T-helper 2 cell treated with Interferon-gamma antibody and Interleukin-4, amounts not matched to agents 5 μg/mL and 100 μg/mL, for 36 hours (primary cell): ENCODE measurements around the gene DBI.
A peak's percentile ranks its signal among the peaks of the same experiment; 100 is the strongest.
"Not testable (repeated sequence)": the region's sequence is repeated elsewhere in the genome, so short reads cannot be mapped to it uniquely, and the experiment has no call there.

ENCODE experiments used
- DNase-seq: peaks from one replicate; pipeline ENCODE4 v3.0.0; 2021; ENCODE audit warnings: low spot score
- H3K27ac Mint-ChIP-seq: one replicate; pipeline ENCODE4 v1.8.0; 2021; ENCODE audit warnings: mild to moderate bottlenecking, mixed read lengths
- H3K27me3 Mint-ChIP-seq: one replicate; pipeline ENCODE4 v1.8.0; 2021; ENCODE audit warnings: low read depth, mixed read lengths
- H3K36me3 Mint-ChIP-seq: one replicate; pipeline ENCODE4 v1.8.0; 2021; ENCODE audit warnings: low read depth, mixed read lengths
- H3K4me1 Mint-ChIP-seq: one replicate; pipeline ENCODE4 v1.8.0; 2021; ENCODE audit warnings: low read depth, mixed read lengths
- H3K4me3 Mint-ChIP-seq: one replicate; pipeline ENCODE4 v1.8.0; 2022; ENCODE audit warnings: mild to moderate bottlenecking, moderate library complexity, mixed read lengths
- H3K9me3 Mint-ChIP-seq: one replicate; pipeline ENCODE4 v1.8.0; 2021; ENCODE audit warnings: mixed read lengths

The DBI gene

GRCh38 chr2:119373907-119374745 lies 7.3 kb downstream of the DBI start:
- H3K27me3 Mint-ChIP-seq, H3K9me3 Mint-ChIP-seq, H3K4me3 Mint-ChIP-seq, H3K4me1 Mint-ChIP-seq, H3K27ac Mint-ChIP-seq, DNase-seq: not testable (repeated sequence)
- H3K36me3 Mint-ChIP-seq: peaks cover 48% of the 10 kb centered on the region

DNA sequence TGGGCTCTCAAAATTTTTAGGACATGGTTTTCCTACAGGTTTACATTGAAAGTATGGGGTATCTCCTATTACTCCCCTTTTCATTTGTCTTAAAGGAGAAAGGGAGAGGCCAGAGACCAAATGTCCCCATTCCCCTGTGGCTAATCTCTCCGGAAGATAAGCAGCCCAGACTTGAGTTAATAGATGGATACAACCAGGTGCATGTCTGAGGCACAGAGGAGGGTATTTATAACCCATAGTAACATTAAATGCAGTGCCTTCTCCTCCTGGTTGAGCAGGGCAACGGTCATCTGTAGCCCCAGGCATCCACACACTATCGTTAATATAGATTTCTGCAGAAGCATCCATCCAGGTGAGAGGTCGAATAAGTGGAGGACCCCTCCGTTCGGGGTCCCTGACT lies 9.6 kb downstream of the DBI start:
- H3K4me3 Mint-ChIP-seq, H3K27ac Mint-ChIP-seq, H3K9me3 Mint-ChIP-seq, DNase-seq, H3K4me1 Mint-ChIP-seq: not testable (repeated sequence)
- peaks cover 31% of the 10 kb centered on the region for H3K36me3 Mint-ChIP-seq
- peaks cover 10% of the 10 kb centered on the region for H3K27me3 Mint-ChIP-seq

DNA sequence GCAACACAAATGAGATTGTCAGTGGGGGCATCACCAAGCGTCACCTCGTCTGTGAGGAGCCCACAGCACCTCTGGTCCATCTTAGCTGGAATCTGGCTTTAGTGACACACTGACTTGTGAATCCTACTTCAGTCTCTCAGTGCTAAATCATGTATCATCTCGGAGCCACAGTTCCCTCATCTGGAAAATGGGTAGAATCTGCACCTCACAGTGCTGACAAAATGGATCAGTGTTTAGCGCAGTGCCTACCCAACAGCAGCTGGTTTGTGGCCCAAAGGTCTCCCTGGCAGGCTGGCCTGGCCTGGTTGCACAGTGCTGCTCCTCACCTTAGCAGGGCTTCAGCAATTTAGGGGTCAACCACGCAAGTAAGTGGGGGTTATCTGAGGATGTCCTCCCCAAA lies 10.0 kb downstream of the DBI start:
- no peaks in the 10 kb centered on the region for H3K9me3 Mint-ChIP-seq
- DNase-seq: no peak
- H3K4me3 Mint-ChIP-seq: no peak overlapping the region
- H3K27ac Mint-ChIP-seq: no peak overlapping the region
- H3K27me3 Mint-ChIP-seq: peaks cover 13% of the 10 kb centered on the region
- no peaks in the 10 kb centered on the region for H3K4me1 Mint-ChIP-seq
- H3K36me3 Mint-ChIP-seq: peaks cover 31% of the 10 kb centered on the region

GRCh38 chr2:119377294-119377992 lies 10.7 kb downstream of the DBI start:
- no peaks in the 10 kb centered on the region for H3K4me1 Mint-ChIP-seq

DNA sequence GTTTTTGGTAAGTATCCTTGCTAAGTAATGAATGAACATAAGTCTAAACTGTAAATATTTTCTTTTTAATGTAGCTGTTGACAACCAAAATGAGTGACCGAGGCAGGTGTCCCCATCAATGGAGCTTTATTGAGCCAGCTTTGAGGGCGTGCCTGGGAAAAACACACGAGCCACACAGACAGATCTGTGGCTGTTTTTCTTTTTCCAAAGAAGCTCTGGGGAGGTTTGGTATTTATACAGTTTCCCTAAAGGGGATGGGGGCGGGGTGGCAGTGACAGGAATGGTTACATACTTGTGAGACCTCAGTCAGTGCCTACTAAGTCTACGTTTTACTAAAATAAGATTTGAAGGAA lies 11.2 kb downstream of the DBI start:
- peaks cover 18% of the 10 kb centered on the region for H3K27me3 Mint-ChIP-seq
- no peak overlapping the region for H3K4me3 Mint-ChIP-seq
- DNase-seq: no peak
- no peaks in the 10 kb centered on the region for H3K4me1 Mint-ChIP-seq
- no peak overlapping the region for H3K27ac Mint-ChIP-seq
- no peaks in the 10 kb centered on the region for H3K9me3 Mint-ChIP-seq
- H3K36me3 Mint-ChIP-seq: peaks cover 20% of the 10 kb centered on the region

More at GRCh38 chr2:119377294-119377992, 10.7 kb downstream of the DBI start:
- no peak overlapping the region for H3K27ac Mint-ChIP-seq
- DNase-seq: no peak
- H3K9me3 Mint-ChIP-seq: no peaks in the 10 kb centered on the region
- H3K36me3 Mint-ChIP-seq: peaks cover 25% of the 10 kb centered on the region
- H3K4me3 Mint-ChIP-seq: no peak overlapping the region
- H3K27me3 Mint-ChIP-seq: peaks cover 18% of the 10 kb centered on the region

- H3K9me3 Mint-ChIP-seq: no peaks in the 10 kb centered on the region
- no peak overlapping the region for H3K27ac Mint-ChIP-seq
- H3K27me3 Mint-ChIP-seq: peaks cover 18% of the 10 kb centered on the region
Measured at GRCh38 chr2:119378566-119378965, 11.8 kb downstream of the DBI start.

GRCh38 chr2:119383410-119384140 lies 16.8 kb downstream of the DBI start:
- H3K36me3 Mint-ChIP-seq: no peaks in the 10 kb centered on the region
- no peak overlapping the region for H3K27ac Mint-ChIP-seq
- H3K9me3 Mint-ChIP-seq: no peaks in the 10 kb centered on the region
- no peak overlapping the region for H3K4me3 Mint-ChIP-seq
- peaks cover 27% of the 10 kb centered on the region for H3K27me3 Mint-ChIP-seq
- no peak for DNase-seq
- peaks cover 6% of the 10 kb centered on the region for H3K4me1 Mint-ChIP-seq

More at GRCh38 chr2:119378566-119378965, 11.8 kb downstream of the DBI start:
- H3K4me3 Mint-ChIP-seq: no peak overlapping the region
- no peaks in the 10 kb centered on the region for H3K4me1 Mint-ChIP-seq
- peaks cover 14% of the 10 kb centered on the region for H3K36me3 Mint-ChIP-seq
- DNase-seq: no peak

DNA sequence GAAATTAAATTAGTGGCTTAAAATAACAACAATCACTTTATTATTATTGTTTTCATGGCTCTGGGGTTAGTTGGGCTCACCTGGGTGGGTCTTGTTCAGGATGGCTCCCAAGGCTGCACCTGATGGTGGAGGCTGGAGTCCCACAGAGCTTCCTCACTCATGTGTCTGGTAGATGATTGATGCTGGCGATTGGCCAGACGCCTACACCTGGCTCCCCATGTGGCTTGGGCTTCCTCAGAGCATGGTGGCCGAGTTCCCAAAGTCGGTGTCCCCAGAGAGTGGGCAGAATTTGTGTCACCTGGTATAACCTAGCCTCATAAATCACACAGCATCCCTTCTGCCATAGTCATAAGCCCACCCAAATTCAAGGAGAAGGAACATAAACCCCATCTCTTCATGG lies 18.2 kb downstream of the DBI start:
- peaks cover 10% of the 10 kb centered on the region for H3K4me1 Mint-ChIP-seq
- no peak overlapping the region for H3K4me3 Mint-ChIP-seq
- DNase-seq: no peak
- H3K27ac Mint-ChIP-seq: no peak overlapping the region
- H3K27me3 Mint-ChIP-seq: peaks cover 24% of the 10 kb centered on the region
- H3K9me3 Mint-ChIP-seq: no peaks in the 10 kb centered on the region
- H3K36me3 Mint-ChIP-seq: no peaks in the 10 kb centered on the region

DNA sequence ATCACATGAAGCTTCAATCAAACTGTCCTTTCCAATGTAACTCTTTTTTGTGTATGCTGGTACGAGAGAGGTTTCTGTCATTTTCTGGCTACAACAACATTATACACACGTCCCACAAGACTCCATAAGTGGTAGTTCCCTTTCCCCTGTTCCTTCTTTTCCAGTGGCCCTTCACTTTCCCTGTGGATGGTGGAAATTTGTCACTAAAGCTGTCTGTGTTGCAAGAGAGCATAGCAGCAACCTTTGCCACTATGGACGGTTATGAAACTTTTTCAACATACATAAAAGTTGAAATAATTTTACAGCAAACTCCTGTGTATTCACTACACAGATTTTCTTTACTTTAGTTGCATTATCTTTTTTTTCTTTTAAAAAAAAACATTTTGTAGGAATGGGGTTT lies 18.7 kb downstream of the DBI start:
- H3K27me3 Mint-ChIP-seq: peaks cover 21% of the 10 kb centered on the region

DNA sequence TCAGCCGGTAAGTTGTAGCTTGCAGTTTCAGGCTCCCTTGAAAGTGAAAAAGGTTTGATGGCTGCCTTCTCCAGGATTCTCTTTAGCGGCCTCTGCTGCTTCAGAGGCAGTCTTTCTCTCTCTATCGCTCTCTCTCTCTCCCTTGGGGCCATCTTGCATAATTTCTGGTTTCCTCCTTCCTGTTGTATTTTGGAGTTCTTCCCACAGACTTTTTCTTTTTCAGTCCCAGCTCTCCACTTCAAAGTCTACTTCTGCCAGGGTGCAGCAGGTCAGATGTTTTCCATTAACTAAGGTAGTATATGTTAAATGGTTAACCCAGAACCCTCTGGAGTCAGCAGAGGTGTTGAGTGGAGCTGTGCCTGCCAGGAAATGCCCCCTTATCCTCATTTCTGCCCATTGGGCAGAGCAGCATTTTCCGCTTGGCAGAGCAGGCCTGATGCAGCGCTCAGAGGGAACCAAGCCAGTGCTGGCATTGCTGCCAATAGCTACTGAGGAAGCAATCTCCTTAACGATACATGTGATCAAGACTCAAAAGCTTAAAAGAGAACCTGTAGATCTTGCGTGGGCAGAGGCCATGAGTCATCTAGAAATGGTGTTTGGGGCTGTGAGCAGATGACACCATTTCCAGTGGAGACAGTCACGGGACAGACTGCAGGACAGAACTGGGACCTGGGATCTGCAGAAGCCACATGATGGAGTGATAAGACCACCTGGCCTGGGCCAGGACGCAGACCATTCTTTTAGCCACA lies 20.8 kb downstream of the DBI start:
- no peak overlapping the region for H3K4me3 Mint-ChIP-seq
- no peak overlapping the region for H3K27ac Mint-ChIP-seq
- no peaks in the 10 kb centered on the region for H3K36me3 Mint-ChIP-seq
- no peaks in the 10 kb centered on the region for H3K9me3 Mint-ChIP-seq
- H3K4me1 Mint-ChIP-seq: peaks cover 10% of the 10 kb centered on the region
- peaks cover 10% of the 10 kb centered on the region for H3K27me3 Mint-ChIP-seq
- DNase-seq: peak; percentile 44

More for the DNA sequence above, 18.7 kb downstream of the DBI start:
- no peak overlapping the region for H3K4me3 Mint-ChIP-seq
- H3K27ac Mint-ChIP-seq: no peak overlapping the region
- DNase-seq: no peak
- peaks cover 10% of the 10 kb centered on the region for H3K4me1 Mint-ChIP-seq
- H3K9me3 Mint-ChIP-seq: no peaks in the 10 kb centered on the region
- no peaks in the 10 kb centered on the region for H3K36me3 Mint-ChIP-seq

DNA sequence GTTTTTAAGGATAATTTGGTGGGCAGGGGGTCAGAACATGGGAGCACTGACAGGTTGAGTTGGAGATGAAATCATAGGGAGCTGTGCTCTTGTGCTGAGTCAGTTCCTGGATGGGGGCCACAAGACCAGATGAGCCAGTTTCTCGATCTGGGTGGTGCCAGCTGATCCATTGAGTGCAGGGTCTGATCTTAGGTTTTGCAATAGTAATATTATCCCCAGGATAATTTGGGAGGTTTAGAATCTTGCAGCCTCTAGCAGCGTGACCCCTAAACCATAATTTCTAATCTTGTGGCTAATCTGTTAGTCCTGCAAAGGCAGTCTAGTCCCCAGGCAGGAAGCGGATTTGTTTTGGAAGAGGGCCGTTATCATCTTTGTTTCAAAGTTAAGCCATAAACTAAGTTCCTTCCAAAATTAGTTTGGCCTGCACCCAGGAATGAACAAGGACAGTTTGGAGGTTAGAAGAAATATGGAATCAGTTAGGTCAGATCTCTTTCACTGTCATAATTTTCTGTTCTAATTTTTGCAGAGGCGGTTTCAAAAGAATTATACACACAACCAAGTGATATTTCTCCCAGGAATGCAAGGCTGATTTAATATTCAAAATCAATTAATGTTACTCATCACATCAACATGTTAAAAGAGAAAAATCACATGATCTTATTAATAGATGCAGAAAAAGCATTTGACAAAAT lies 23.0 kb downstream of the DBI start:
- no peaks in the 10 kb centered on the region for H3K9me3 Mint-ChIP-seq
- no peak overlapping the region for H3K4me3 Mint-ChIP-seq
- DNase-seq: no peak
- H3K27me3 Mint-ChIP-seq: peaks cover 6% of the 10 kb centered on the region
- H3K4me1 Mint-ChIP-seq: peaks cover 10% of the 10 kb centered on the region
- H3K36me3 Mint-ChIP-seq: no peaks in the 10 kb centered on the region
- no peak overlapping the region for H3K27ac Mint-ChIP-seq

DNA sequence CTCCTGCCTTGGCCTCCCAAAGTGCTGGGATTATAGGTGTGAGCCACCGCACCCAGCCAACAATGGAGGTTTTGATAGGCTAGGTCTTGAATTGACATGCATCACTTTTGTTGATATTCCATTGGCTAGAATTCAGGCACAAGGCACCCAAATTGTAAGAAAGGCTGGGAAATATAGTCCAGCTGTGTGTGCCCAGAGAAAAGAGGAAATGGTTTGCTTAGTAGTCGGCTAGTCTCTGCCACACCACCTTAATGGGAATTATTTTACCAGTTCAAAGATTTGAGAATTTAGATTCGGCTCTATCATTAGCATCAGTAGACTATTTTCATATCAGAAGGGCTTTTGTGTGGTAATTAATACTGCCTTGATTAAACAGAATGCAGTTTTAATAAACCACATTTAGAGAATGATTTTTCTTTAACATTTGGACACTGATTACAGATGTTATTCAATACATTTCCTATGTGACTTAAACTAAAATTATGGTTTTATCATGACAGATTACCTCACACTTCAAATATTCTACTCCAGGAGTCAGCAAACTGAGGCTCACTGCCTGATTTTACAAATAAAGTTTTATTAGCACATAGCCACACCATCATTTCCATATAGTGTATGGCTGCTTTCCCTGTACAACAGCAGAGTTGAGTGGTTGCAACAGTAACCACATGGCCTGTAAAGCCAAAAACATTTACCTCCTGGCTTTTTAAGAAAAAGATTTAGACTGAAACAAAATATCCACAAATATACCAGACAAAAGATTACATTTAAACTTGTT lies 27.4 kb downstream of the DBI start:
- no peaks in the 10 kb centered on the region for H3K36me3 Mint-ChIP-seq
- DNase-seq: no peak
- no peak overlapping the region for H3K27ac Mint-ChIP-seq
- H3K4me1 Mint-ChIP-seq: peaks cover 4% of the 10 kb centered on the region
- peaks cover 2% of the 10 kb centered on the region for H3K27me3 Mint-ChIP-seq
- no peaks in the 10 kb centered on the region for H3K9me3 Mint-ChIP-seq
- H3K4me3 Mint-ChIP-seq: no peak overlapping the region
